CD4-positive, alpha-beta T cell treated with Interleukin-2 at 100 ng/mL for 4 hours (primary cell): ENCODE data around the gene BMP7.

Experiments
- DNase-seq: peaks from one replicate; pipeline ENCODE4 v3.0.0-alpha.2; 2020; ENCODE audit warnings: low spot score

Gene BMP7

DNA sequence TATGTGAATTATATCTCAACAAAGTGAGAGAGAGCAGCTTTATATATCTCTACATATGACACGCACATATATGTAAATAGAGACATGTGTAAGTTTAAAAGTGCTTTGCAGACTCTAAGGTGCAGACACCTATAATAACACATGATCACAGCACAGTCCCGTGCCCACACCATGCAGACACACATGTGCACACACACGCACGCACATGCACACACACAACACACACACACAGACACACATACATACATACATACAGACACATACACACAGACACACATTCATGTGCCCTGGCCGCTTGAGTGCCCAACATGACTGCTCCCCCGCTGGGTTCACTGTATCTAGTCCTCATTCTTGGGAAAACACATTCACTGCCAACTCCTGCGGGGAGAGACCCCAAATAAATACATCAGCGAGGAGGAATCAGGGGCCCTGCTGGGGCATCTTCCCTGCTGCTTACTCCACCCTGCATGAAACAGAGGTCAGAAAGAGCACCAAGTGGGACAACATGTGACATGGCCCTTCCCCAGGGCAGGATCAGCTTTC is 121.3 kb downstream of the BMP7 start:
- DNase-seq, result no peak

DNA sequence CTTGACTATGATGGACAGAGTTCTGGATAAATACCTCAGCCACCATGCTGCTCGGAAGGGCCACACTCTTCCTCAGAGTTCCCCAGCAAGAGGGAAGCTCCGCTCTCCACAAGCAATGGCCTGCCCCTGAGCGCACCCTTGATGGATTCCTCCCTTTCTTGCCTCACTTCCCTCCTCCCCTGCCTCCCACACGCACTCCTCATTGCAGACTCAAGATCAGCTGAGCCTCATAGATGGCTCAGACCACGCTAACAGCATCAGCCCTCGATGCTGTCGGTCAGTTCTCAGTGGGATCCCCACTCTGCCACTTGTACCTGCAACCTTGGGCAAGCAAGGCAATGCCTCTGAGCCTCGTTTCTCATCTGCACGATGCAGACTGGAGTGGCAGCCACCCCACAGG is 123.3 kb downstream of the BMP7 start:
- no peak for DNase-seq

DNA sequence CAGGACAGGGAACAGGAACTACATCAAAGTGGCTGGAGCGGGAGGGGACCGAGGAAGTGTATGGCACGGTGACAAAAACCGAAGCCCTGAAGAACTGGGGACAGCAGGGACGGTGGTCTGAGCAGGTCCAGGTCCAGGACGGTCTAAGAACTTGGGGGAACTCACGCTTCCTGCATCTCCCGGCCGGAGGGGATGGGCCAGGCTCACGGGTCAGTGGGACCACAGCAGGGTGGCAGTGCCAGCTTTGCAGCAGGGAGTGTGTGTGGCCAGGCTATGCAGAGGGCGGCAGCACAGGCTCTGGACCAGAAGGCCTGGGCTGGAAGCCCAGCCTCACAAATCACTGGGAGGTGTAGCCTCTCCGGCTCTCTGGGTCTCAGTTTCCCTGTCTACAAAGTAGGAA is 123.8 kb downstream of the BMP7 start:
- no peak for DNase-seq

DNA sequence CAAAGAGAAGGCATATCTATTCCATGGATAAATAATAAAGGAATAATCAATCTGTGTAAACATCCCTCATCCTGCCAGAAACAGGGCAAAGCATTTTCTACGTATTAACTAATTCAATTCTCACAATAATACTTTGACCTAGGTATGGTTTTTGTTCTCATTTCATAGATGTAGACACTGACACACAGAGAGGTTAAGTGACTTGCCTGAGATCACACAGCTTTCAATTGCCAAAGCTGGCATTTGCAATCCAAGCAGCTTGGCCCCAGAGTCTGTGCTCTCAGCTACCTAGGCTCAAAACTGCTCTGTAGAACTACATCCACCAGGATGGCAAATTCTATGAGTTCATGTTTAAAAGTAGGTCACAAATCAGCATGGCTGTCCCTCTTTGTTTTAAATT is 124.9 kb downstream of the BMP7 start:
- no peak for DNase-seq

DNA sequence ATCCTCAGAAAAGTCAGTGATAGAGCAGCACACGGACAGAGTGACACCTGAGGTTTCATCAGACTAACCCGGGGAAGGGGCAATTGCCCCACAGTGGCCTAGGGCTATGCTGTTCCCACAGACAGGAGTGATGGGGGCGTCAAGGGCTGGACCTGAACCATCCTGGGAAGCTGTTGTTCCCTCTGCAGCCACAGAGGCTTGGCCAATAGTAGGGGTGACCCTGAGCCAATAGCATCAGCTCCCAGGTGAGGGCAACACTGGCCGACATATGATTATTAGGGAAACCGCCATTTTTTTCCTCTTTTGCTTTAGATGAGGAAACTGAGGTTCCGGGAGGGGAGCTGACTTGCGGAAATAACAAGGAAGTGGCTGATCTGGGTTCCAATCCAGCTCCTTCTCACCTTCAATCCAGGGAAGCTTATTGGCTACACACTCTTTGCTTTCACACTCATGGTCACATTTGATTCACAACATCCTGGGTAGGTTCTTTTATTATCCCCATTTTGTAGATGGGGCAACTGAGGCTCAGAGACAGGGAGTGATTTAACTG is 126.0 kb downstream of the BMP7 start:
- DNase-seq, result no peak

DNA sequence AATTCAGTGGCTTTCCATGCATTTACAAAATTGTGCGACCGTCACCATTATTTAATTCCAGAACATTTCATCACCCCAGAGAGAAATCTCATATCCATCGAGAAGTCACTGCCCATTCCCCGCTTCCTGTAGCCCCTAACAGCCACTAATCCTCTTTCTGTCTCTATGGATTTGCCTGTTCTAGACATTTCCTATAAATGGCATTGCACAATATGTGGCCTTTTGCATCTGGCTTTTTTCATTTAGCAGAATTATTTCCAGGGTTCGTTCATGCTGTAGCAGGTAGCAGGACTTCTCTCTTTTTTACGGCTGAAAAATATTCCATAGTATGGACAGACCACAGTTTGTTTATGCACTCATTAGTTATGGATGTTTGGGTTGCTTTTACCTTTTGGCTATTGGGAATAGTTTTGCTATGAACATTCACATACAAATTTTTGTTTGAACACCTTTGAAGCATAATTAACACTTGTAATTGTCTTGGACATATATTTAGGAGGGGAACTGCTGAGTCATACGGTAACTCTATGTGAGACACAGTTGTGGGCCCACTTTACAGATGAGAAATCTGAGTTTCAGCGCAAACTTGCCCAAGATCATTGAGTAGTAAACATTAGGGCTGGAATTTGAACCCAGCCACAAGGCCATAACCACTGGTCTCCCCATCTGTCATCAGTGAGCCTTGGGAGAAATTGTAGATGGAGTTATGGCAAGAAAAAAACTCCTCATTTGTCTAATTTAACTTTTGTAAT is 126.9 kb downstream of the BMP7 start:
- no peak for DNase-seq

DNA sequence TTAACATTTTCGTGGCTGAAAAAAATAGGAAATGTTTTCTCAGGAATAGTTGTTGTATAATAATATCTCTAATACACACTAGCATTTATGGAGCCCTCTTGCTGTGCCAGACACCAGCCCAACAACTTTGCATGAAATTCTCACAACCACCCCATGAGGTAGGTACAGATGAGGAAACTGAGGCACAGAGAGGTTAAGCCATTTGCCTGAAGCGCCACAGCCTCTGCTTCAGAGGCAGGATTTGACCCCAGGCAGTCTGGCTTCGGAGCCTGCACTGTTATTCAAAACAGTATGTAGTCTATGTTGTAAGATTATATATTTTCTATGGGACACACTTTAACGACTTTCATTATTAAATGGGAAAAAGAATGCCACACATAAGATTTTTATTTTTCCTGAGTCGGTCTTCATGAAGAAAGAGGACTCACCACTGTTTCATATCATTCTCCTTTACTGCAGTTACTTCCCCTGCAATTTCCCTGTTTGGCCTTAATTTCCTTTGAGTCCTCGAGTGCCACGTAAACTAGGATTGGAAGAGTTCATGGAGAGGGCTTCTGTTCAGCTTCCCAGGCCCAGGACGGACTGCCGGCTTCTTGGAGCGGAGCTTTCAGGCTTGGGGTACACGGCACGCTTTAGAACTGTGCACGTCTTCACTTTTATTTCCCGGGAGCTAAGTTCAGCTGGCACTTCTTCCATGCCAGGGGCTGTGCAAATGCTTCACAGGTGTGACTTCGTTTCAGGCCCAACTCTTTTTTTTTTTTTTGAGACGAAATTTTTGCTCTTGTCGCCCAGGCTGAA is 128.0 kb downstream of the BMP7 start:
- DNase-seq, result no peak

DNA sequence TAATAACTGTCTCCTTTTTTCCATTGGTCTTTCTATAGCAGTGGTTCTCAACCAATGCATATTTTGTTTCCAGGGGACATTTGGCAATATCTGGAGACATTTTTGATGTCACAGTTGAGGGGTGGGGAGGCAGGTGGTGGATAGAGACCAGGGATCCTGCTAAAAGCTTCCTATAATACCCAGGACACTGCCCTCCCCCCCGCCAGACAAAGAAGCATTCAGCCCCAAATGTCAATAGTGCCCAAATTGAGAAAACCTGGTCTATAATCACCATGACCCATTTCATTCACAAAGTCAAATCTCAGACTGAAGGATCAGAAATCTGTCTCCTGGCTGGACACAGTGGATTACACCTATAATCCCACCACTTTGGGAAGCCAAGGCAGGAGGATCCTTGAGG is 128.8 kb downstream of the BMP7 start:
- no peak for DNase-seq

DNA sequence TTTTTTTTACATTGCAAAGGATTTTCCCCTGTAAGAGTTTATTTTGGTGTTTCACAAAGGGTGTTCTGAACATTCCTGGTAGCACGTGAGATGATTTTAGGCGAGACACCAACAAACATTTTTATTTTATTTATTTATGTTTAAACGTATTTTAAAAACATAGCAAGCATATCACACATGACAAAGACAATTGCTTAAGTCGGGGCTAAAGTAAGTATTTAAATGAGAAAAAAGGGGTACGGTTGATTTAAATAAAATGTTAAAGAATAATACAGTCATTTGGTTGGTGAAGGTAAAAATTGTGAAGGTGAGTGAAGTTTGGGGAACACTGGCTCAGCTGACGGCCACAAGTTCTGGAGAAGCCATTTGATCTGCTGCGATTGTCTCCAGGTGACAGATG is 129.7 kb downstream of the BMP7 start:
- DNase-seq, result no peak

DNA sequence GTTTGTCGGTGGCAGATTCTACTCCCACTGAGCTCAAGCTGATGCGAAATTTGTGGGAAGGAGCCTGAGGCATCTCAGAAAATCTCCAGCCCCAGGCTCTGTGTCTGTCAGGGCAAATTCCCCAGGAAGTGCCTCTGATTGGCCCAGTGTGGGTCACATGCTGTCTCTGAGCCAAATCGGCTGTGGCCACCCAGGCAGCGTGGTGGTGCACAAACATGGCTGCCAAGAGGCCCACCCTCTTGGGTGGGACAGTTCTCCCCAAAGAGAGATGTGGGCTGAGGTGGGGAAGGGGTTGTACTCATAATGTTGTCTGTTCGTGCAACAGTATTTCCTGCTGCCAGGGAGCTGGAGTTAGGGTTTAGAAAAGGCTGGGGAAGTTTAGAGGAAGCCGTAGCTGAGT is 130.6 kb downstream of the BMP7 start:
- no peak for DNase-seq

DNA sequence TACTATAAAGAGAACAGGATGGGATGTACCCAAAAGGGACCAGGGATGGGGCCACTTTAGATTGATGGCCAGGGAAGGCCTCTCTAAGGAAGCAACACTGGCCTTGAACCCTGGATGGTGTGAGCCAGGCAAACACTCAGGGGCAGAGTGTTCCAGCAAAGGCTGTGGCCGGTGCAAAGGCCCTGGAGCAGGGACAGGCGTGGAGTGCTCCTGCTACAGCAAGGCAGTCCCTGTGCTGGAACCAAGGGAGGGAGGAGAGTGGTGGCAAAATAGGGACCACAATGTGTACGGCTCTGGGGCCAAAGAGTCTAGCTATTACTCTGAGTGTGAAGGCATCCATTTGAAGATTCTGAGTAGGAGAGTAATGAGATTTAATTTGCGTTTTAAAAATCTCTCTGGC is 131.6 kb downstream of the BMP7 start:
- no peak for DNase-seq

DNA sequence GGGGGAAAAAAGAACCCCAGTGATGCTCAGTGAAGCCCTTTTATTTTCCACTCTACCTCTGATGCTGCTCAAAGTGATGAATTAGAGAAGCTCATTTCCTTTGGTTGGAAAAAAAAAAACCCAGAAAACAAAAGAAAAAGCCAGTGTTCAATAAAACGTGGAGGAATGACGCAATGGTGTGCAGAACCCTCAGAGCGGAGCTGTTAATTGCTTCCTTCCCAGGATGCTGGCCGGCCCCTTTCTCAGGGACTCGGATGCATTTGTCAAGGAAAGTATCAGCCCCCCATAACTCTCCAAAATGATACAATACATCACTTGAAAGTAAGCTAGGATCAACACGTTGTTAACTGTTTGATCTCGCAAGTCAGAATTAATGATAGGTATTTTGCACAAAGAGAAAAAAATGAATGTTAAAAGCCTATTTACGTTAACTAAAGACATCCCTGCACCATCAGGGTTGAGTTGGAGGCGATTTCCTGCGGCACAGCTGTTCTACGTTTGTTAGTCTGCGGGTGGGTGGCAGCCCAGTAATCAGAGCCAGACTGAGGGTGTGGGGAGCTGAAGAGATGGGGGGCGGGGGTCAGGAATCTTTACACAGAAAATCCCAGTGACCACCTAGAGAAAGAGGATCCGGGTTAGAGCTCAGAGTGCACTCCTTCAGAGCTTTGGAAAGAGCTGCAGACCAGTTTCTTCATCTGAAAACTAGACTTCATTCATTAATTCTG is 132.4 kb downstream of the BMP7 start:
- DNase-seq, result no peak

DNA sequence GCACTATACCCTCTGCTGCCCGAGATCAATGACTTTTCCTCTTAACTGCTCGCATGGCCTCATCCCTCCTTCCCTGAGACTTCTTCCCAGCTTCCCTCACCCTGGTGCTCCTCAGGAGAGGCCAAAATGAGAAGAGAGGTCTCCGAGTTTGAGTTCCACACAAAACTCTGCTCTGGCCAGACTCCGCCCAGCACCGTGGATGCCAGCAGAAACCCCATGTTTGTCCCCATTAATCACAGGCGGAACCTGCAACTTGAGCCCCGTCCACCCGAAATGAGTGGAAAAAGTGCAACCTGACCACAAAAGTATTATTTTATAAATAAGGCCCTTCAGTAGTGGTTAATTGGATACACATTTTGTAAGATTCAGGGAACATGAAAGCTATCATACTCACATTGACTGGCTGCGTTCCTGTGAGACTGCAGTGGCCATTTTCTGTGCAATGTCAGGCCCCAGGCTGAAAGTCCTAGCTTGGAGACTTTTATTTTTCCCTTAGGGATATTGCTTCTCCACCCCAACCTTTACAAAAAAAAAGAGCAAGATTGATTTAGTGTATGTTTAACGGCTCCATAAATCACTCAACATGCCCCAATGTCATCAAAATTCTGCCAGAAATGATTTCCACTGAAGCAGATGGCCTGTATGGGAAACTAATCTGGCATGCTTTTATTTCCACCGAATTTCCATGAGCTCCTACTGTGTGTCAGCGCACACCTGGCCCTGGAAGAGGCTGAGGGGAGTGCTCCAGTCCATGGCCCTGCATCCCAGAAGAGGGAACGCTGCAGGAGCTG is 134.6 kb downstream of the BMP7 start:
- no peak for DNase-seq

DNA sequence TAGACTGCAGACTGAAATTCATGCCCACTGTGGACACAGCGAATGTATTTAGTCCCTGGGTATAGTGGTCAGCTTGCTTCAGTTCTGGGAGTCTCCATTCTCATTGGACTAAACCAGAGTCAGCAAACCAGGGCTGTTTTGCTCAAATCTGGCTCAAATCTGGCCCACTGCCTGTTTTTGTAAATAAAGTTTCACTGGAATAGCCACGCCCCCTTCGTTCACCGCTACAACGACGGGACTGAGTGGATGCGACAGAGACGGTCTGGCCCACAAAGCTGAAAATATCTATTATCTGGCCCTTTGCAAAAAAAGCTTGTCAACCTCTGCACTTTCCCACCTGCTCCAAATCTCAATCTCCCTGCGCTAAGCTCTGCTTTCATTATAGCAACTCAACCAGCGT is 135.4 kb downstream of the BMP7 start:
- DNase-seq, result no peak

DNA sequence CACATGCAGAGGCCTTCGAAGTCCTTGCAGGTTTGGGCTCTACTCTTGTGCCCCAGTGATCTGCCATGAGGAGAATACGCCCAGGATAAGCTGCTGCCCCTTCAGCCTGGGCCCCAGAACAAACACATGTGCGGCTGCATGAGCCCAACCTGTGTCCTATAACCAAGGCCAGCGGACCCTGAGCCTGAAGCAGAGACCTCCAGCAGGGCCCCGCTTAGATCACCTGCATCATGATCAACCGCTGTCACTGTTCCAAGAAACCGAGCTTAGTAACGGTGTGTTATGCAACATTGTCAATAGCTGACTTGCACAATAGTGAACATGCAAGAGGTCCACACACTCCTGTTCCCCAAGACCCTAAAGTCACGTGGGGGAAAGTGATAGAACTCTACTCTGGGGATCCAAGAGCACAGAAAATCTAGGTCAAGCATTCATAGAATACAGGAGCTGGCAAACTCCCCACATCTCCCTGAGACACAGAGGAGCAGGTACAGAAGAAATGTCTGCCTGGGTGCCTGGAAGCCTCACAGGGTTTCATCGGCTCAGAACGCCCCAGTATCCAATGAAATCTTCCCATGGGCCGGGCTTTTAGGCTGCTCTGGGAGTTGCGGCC is 136.2 kb downstream of the BMP7 start:
- no peak for DNase-seq

DNA sequence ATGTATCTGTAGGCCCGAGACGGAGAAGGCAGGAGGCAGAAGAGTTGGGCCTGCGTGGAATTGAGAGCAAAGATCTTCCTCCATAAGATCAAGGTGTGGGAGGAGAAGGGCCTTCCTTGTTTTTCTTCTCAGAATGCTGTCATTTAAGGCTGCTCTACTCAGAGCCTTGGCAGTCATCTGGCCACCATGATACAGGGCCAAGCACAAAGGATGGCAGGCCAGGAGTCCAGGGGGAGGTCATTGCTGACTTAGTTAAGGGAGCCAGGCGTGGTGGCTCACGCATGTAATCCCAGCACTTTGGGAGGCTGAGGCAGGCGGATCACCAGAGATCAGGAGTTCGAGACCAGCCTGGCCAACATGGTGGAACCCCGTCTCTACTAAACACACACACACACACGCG is 137.1 kb downstream of the BMP7 start:
- no peak for DNase-seq

DNA sequence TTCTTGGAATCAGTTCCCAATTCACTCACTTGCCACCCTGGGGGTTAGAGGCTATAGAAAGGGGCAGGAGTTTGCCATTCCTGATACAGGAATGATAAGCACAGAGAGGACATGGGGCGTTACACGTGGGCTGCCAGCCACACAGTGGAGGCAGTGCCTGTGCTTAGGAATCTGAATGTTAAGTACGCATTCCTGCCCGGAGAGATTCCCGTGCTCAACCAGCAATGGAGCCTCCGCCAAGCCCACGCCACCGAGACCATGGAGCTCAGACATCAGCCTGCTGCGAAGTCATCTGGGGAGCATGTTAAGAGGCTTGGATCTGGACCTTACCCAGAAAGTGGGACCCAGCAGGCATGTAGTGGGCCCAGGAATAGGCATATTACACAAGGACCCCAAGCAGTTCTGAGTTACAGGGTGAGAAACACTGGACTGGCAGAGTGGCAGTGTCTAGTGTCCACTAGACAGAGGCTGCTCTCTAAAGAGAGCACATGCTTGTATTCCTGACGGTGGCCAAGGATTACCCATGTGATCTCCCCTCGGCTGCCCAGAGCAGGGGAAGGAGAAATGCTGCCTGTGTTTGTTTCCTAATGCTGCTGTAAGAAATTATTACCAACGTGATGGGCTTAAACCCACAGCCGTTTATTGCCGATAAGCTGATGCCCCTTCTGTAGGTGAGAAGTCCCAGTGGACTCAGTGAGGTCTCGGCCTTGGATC is 138.2 kb downstream of the BMP7 start:
- DNase-seq, result no peak

DNA sequence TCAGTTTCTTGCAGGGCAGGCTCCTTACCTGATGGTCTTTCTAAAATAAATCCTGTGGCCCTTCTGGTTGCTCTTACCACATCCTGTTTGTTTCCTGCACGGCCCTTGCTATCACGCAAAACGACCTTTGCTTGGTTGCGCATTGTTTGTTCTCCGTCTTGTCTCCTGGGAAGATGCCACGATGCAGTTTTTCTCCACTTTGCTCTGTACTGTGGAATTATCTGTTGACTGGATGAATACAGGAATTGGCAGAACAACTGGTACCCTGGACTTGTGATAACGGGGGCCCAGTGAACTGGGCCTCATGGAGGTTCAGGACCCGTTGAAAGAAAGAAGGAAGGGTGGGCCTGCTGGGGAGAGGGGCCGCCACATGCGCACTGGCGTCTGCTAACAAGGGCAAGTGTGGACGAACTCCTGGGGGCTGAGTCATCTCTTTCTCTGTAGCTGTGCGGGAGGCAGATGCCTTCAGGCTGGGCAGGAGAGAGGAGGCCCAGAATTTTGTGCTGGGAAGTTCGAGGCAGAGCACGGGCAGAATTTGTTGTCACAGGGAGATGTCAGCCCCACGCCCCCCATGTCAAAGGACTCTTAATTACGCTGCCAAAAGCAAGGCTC is 139.9 kb downstream of the BMP7 start:
- DNase-seq, result no peak

DNA sequence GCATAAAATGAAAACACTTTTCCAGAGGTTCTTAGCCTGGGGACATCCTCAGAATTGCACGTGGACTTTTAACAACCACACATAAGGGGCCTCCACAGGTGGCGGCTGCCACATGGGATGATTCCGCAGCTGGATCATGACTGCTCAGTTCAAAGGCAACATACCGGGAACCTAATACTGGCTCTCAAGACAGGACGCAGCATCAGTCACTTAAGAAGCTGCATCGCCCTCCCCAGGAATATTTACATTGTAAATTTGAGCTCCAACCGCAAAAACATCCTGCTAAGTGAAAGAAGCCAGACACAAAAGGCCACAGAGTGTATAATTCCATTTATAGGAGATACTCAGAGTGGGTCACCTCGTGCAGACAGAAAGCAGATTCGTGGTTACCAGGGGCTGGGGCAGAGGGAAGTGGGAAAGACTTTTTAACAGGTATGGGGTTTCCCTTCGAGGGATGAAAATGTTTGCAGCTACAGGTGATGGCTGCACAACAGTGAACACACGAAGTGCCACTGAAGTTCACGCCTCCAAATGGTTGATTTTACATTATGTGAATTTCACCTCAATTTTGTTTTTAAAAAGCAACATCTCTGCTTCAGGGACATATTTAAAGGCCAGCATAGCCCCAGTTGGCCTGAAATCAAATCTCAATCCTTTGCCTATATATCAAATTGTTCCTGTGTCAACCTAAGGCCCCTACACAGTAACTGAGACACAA is 141.5 kb downstream of the BMP7 start:
- no peak for DNase-seq
